GM18867 (cell line): ENCODE data around the gene HARS2.
A peak's percentile ranks its signal among the peaks of the same experiment; 100 is the strongest.
"Not testable (repeated sequence)": the region's sequence is repeated elsewhere in the genome, so short reads cannot be mapped to it uniquely, and the experiment has no call there.

ENCODE experiments used
- ATAC-seq: cut with Tn5 transposase; IDR thresholded peaks from one replicate; pipeline ENCODE4 v1.9.1; 2021; ENCODE audit warnings: mild to moderate bottlenecking, moderate library complexity; ENCODE audit not compliant: unreplicated experiment

The HARS2 gene

GRCh38 chr5:140696891-140697492, 5.7 kb downstream of the HARS2 start:
- no peak for ATAC-seq

GRCh38 chr5:140700177-140701144, 9.2 kb downstream of the HARS2 start, which contains the start of gene ZMAT2:
ZMAT2 (plus strand) TSS chr5:140700447; CDS start chr5:140700461, 14 bp downstream.
- ATAC-seq = peak; percentile 95

GRCh38 chr5:140707812-140708211, 16.6 kb downstream of the HARS2 start:
- ATAC-seq = no peak

- ATAC-seq = not testable (repeated sequence)
Measured at GRCh38 chr5:140708787-140709186, 17.5 kb downstream of the HARS2 start.

GRCh38 chr5:140710899-140711552, 19.8 kb downstream of the HARS2 start:
- ATAC-seq = peak; percentile 86

GRCh38 chr5:140711794-140712193, 20.5 kb downstream of the HARS2 start:
- ATAC-seq = no peak

GRCh38 chr5:140713562-140714094, 22.4 kb downstream of the HARS2 start:
- ATAC-seq = no peak

- ATAC-seq = not testable (repeated sequence)
Measured at GRCh38 chr5:140716238-140716637, 25.0 kb downstream of the HARS2 start.

- no peak for ATAC-seq
Measured at GRCh38 chr5:140718266-140718592, 27.0 kb downstream of the HARS2 start.

GRCh38 chr5:140720738-140721137, 29.5 kb downstream of the HARS2 start:
- not testable (repeated sequence) for ATAC-seq

GRCh38 chr5:140721395-140721794, 30.1 kb downstream of the HARS2 start:
- ATAC-seq = not testable (repeated sequence)

GRCh38 chr5:140725799-140726471, 34.7 kb downstream of the HARS2 start:
- ATAC-seq = peak; percentile 86

- no peak for ATAC-seq
Measured at GRCh38 chr5:140733098-140733497, 41.8 kb downstream of the HARS2 start.

GRCh38 chr5:140734354-140734753, 43.1 kb downstream of the HARS2 start:
- ATAC-seq = no peak

- no peak for ATAC-seq
Measured at GRCh38 chr5:140737486-140737885, 46.2 kb downstream of the HARS2 start.

- no peak for ATAC-seq
Measured at GRCh38 chr5:140741967-140742366, 50.7 kb downstream of the HARS2 start.
